ENCODE results near the gene CERS6. TPM values are rescaled to one million over a fixed set of nuclear protein-coding genes. Genes with fewer than 3 reads are reported as not detected.
"Not testable (repeated sequence)": the region's sequence is repeated elsewhere in the genome, so short reads cannot be mapped to it uniquely, and the experiment has no call there.

Gene CERS6
- total RNA-seq, 1 donor from 2014 or later, result 36.4 TPM

GRCh38 chr2:168486477-168486876 is 30.4 kb downstream of the CERS6 start:
- H3K9me3 Mint-ChIP-seq (ENCODE audit: unreplicated experiment), result no peaks in the 10 kb centered on the region
- H3K27ac Mint-ChIP-seq (ENCODE audit: unreplicated experiment), result no peak overlapping the region
- no peaks in the 10 kb centered on the region for H3K27me3 Mint-ChIP-seq (ENCODE audit: unreplicated experiment)
- no peak for DNase-seq (ENCODE audit: low spot score)
- peaks cover 35% of the 10 kb centered on the region for H3K4me1 Mint-ChIP-seq (ENCODE audit: unreplicated experiment)
- H3K36me3 Mint-ChIP-seq (ENCODE audit: low read depth, unreplicated experiment), result no peaks in the 10 kb centered on the region
- H3K4me3 Mint-ChIP-seq (ENCODE audit: unreplicated experiment), result no peak overlapping the region
- TF ChIP-seq, protein P1, sequence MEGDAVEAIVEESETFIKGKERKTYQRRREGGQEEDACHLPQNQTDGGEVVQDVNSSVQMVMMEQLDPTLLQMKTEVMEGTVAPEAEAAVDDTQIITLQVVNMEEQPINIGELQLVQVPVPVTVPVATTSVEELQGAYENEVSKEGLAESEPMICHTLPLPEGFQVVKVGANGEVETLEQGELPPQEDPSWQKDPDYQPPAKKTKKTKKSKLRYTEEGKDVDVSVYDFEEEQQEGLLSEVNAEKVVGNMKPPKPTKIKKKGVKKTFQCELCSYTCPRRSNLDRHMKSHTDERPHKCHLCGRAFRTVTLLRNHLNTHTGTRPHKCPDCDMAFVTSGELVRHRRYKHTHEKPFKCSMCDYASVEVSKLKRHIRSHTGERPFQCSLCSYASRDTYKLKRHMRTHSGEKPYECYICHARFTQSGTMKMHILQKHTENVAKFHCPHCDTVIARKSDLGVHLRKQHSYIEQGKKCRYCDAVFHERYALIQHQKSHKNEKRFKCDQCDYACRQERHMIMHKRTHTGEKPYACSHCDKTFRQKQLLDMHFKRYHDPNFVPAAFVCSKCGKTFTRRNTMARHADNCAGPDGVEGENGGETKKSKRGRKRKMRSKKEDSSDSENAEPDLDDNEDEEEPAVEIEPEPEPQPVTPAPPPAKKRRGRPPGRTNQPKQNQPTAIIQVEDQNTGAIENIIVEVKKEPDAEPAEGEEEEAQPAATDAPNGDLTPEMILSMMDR (IDR thresholded peaks at IDR 0.05; ENCODE audit: unreplicated experiment), result no peak

- TF ChIP-seq, protein P1 (IDR thresholded peaks at IDR 0.05; ENCODE audit: unreplicated experiment), result no peak
- peaks cover 6% of the 10 kb centered on the region for H3K27me3 Mint-ChIP-seq (ENCODE audit: unreplicated experiment)
- H3K36me3 Mint-ChIP-seq (ENCODE audit: low read depth, unreplicated experiment), result peaks cover 5% of the 10 kb centered on the region
- H3K9me3 Mint-ChIP-seq (ENCODE audit: unreplicated experiment), result no peaks in the 10 kb centered on the region
- DNase-seq (ENCODE audit: low spot score), result no peak
- peak overlapping the region; percentile 78 for H3K27ac Mint-ChIP-seq (ENCODE audit: unreplicated experiment)
- peaks cover 35% of the 10 kb centered on the region for H3K4me1 Mint-ChIP-seq (ENCODE audit: unreplicated experiment)
- no peak overlapping the region for H3K4me3 Mint-ChIP-seq (ENCODE audit: unreplicated experiment)
Measured at GRCh38 chr2:168490015-168490874, 34.2 kb downstream of the CERS6 start.

DNA sequence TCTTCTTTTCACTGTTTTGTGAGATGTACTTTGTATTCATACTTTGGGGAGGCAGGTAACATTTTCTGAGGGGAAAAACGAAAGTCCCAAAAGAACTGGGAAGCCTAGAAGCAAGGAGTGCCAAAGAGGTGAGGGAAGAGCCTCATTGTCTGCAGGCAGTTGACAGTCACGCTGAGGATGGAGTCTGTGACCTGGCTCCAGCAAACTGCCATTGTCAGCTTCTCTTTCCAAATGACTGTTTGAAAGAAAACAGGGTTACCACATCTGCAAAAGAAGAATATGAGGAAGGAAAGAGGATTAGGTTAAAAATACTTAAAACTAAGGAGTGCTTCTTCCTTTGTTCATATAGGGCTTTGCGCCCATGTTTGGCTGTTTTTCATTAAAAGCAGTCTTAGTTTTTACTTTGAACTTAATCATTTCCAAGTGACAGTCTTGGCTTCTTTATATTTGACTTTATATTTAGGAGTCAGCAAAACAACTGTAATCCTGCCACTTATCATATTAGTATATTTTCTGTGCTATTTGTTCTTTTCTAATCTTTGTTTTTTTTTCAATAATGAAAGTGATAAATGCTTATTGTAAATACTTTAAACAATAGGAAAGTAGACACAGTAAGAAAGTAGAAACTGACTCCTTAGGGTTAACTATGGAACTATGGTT is 35.0 kb downstream of the CERS6 start:
- Mint-ChIP-seq H3K9me3 (ENCODE audit: unreplicated experiment) (no peaks in the 10 kb centered on the region), H3K4me3 (ENCODE audit: unreplicated experiment) (no peak overlapping the region), H3K4me1 (ENCODE audit: unreplicated experiment) (peaks cover 35% of the 10 kb centered on the region), H3K36me3 (ENCODE audit: low read depth, unreplicated experiment) (peaks cover 5% of the 10 kb centered on the region), H3K27ac (ENCODE audit: unreplicated experiment) (peak overlapping the region; percentile 78), H3K27me3 (ENCODE audit: unreplicated experiment) (peaks cover 6% of the 10 kb centered on the region)
- TF ChIP-seq, protein P1 (IDR thresholded peaks at IDR 0.05; ENCODE audit: unreplicated experiment), result no peak
- DNase-seq (ENCODE audit: low spot score), result no peak

- H3K27me3 Mint-ChIP-seq (ENCODE audit: unreplicated experiment); H3K4me3 Mint-ChIP-seq (ENCODE audit: unreplicated experiment); H3K9me3 Mint-ChIP-seq (ENCODE audit: unreplicated experiment); H3K36me3 Mint-ChIP-seq (ENCODE audit: low read depth, unreplicated experiment); H3K27ac Mint-ChIP-seq (ENCODE audit: unreplicated experiment); DNase-seq (ENCODE audit: low spot score): not testable (repeated sequence)
- peaks cover 35% of the 10 kb centered on the region for H3K4me1 Mint-ChIP-seq (ENCODE audit: unreplicated experiment)
Measured at GRCh38 chr2:168491728-168492127, 35.7 kb downstream of the CERS6 start.

DNA sequence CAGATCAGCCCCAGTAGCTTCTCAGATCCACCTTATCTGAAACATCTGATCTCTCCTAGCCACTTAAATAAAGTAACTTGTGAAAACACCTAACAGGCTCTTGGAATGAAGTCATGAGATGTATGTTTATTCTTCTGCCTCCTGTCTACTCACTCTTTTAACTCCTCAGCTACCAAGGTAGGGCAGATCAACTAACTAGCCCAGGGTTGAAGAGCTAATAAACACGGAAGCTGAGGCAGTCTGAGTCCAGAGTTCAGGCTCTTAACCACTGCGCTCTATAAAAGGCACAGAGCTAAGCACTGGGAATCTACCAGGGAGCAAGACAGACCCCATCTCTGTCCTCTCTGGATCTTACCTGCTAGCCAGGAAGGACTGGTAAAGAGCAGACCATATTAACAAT is 37.1 kb downstream of the CERS6 start:
- H3K4me3 Mint-ChIP-seq (ENCODE audit: unreplicated experiment); DNase-seq (ENCODE audit: low spot score); H3K27me3 Mint-ChIP-seq (ENCODE audit: unreplicated experiment); H3K27ac Mint-ChIP-seq (ENCODE audit: unreplicated experiment); H3K9me3 Mint-ChIP-seq (ENCODE audit: unreplicated experiment); H3K36me3 Mint-ChIP-seq (ENCODE audit: low read depth, unreplicated experiment): not testable (repeated sequence)
- peaks cover 43% of the 10 kb centered on the region for H3K4me1 Mint-ChIP-seq (ENCODE audit: unreplicated experiment)

Measured in endothelial cell (in vitro differentiated cells).